ENCODE data around the gene HYDIN.

- TF ChIP-seq ERF (CRISPR knock-in tag; IDR thresholded peaks at IDR 0.05) (no peak), CEBPB (tag; IDR thresholded peaks at IDR 0.05) (no peak), SAFB2 (IDR thresholded peaks at IDR 0.05; ENCODE audit: borderline replicate concordance, low read depth, low read length, severe bottlenecking) (no peak), CTCF (IDR thresholded peaks at IDR 0.05 in 2 of 3, conservative IDR thresholded peaks at IDR 0.05 in 1 of 3; ENCODE audit: insufficient read depth in 2 of 3, low read depth in 1 of 3, low read length in 3 of 3) (no peak), ZNF354B (CRISPR knock-in tag; IDR thresholded peaks at IDR 0.05) (no peak), ZFP36 (IDR thresholded peaks at IDR 0.05; ENCODE audit: low read depth, low read length, partially characterized antibody) (no peak), RCOR1 (IDR thresholded peaks at IDR 0.05; ENCODE audit: borderline replicate concordance in 1 of 2, low read depth in 2 of 2, low read length in 2 of 2) (no peak), FOXA1 (IDR thresholded peaks at IDR 0.05; ENCODE audit: borderline replicate concordance) (no peak), ZNF407 (IDR thresholded peaks at IDR 0.05; ENCODE audit: low read depth) (no peak), RAD21 (CRISPR knock-in tag; conservative IDR thresholded peaks at IDR 0.05 in 1 of 2, IDR thresholded peaks at IDR 0.05 in 1 of 2) (no peak), TCF3 (CRISPR knock-in tag; IDR thresholded peaks at IDR 0.05) (no peak), ZBED1 (IDR thresholded peaks at IDR 0.05) (no peak), ZNF143 (CRISPR knock-in tag; IDR thresholded peaks at IDR 0.05) (no peak)
These were observed 463.9 kb downstream of the HYDIN start for GRCh38 chr16:70766658-70767057.
